Cardiac muscle cell (in vitro differentiated cells and primary cell): Measurements from ENCODE around the gene BHLHE23. TPM values are rescaled to one million over a fixed set of nuclear protein-coding genes. Genes with fewer than 3 reads are reported as not detected.
"Not testable (repeated sequence)": the region's sequence is repeated elsewhere in the genome, so short reads cannot be mapped to it uniquely, and the experiment has no call there.

Source experiments
- DNase-seq, 2 donors: peaks; one replicate each; pipeline versions ENCODE4 v3.0.0 to v3.0.0-alpha.2; 2010 to 2017; ENCODE audit warnings: low read depth in 1 of 2, low spot score in 1 of 2
- H3K27ac ChIP-seq: fragments of 200-600 bp; sonication (generic); 2 replicates; pipeline ENCODE4 v1.5.1; 2016
- H3K27me3 ChIP-seq: fragments of 200-600 bp; sonication (generic); 2 replicates; pipeline ENCODE4 v1.6.0; 2016; ENCODE audit warnings: control low read depth
- H3K36me3 ChIP-seq: fragments of 200-600 bp; sonication (generic); 2 replicates; pipeline ENCODE4 v1.5.1; 2016; ENCODE audit warnings: control low read depth
- H3K4me1 ChIP-seq: fragments of 200-600 bp; sonication (generic); 2 replicates; pipeline ENCODE4 v1.8.1; 2017; ENCODE audit warnings: low read depth, mild to moderate bottlenecking, mixed run types
- H3K4me3 ChIP-seq: fragments of 200-600 bp; sonication (generic); 2 replicates; pipeline ENCODE4 v1.5.1; 2016; ENCODE audit warnings: mild to moderate bottlenecking
- H3K9me3 ChIP-seq: fragments of 200-600 bp; sonication (generic); 2 replicates; pipeline ENCODE4 v1.5.1; 2017; ENCODE audit warnings: low read depth, mild to moderate bottlenecking, control low read depth
- CTCF ChIP-seq: IDR thresholded peaks from 2 replicates; pipeline ENCODE4 v1.5.1; 2012; ENCODE audit warnings: low read depth, mild to moderate bottlenecking, low read length
- polyA plus RNA-seq: library from polyadenylated mRNA; unstranded; fragments of >200 nt; fragmentation: Nextera tagmentation; extraction: Ambion mirVana; gene quantifications from 2 replicates; pipeline ENCODE4 v1.2.1, GENCODE V29; 2016
- total RNA-seq: library from RNA; depleted of rRNA; stranded (reverse); fragments of >200 nt; gene quantifications from 2 replicates; pipeline ENCODE4 v1.2.3, GENCODE V29; 2016

BHLHE23 gene
- total and polyA plus RNA-seq, 2 experiments from 2014 or later = not detected

DNA sequence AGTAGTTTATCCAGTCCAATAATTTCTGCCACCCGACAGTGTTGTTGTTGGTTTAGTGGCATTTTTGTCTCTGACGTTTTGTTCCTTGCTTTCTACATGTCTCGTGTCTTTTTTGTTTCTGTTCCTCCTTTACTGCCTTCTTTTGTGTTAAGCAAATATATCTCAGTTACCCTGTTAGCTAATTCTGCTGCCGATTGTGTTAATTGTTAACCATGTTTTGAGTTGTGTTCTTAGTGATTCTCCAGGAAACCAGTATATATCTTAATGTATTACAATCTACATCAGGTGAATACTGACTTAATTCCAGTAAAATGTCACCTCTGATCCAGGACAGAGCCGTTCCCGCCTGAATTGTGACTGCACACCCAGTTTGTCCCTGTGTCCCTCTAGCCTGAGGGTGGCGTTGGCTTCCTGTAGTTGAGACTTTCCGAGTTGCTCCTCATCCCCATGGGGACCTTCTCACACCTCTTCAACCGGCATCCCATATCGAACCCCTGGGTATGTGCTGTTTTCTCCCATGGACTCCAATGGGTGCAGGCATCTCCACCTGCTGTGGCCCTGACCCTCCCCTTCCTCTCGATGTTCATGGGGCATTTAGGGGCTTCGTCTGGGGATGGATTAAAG lies 35.8 kb upstream of the BHLHE23 start:
- no peak for TF ChIP-seq CTCF
- no peak overlapping the region for H3K27ac ChIP-seq
- no peak overlapping the region for H3K4me3 ChIP-seq
- no peaks in the 10 kb centered on the region for H3K4me1 ChIP-seq
- no peak for DNase-seq
- no peaks in the 10 kb centered on the region for H3K36me3 ChIP-seq
- no peaks in the 10 kb centered on the region for H3K9me3 ChIP-seq
- peaks cover 32% of the 10 kb centered on the region for H3K27me3 ChIP-seq

GRCh38 chr20:63041776-63042175 lies 35.0 kb upstream of the BHLHE23 start:
- Histone ChIP-seq H3K4me1 (no peaks in the 10 kb centered on the region), H3K27ac (no peak overlapping the region), H3K36me3 (no peaks in the 10 kb centered on the region), H3K9me3 (no peaks in the 10 kb centered on the region), H3K27me3 (peaks cover 32% of the 10 kb centered on the region), H3K4me3 (no peak overlapping the region)
- no peak for TF ChIP-seq CTCF
- DNase-seq = no peak

DNA sequence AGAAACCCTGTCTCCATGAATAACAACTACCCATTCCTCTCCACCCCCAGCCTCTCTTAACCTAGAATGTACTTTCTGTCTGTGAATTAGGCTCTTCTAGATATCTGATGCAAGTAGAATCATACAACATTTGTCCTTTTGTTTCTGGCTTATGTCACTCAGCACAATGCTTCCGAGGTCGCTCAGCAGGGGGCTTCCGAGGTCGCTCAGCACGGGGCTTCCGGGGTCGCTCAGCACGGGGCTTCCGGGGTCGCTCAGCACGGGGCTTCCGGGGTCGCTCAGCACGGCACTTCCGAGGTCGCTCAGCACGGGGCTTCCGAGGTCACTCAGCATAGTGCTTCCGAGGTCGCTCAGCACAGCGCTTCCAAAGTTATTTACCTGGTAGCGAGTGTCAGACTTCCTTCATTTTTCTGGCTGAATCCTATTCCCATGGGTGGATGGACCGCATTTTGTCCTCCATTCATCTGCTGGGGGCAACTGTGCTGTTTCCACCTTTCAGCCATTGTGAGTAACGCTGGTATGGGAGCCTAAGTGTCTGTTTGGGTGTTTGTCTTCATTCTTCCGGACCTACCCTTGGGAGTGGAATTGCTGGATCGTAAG lies 31.0 kb upstream of the BHLHE23 start:
- Histone ChIP-seq H3K27me3 (peaks cover 46% of the 10 kb centered on the region), H3K27ac (no peak overlapping the region), H3K9me3 (no peaks in the 10 kb centered on the region), H3K4me3 (no peak overlapping the region), H3K36me3 (no peaks in the 10 kb centered on the region), H3K4me1 (no peaks in the 10 kb centered on the region)
- TF ChIP-seq CTCF = no peak
- DNase-seq = no peak

- no peaks in the 10 kb centered on the region for H3K36me3 ChIP-seq
- no peak overlapping the region for H3K27ac ChIP-seq
- no peaks in the 10 kb centered on the region for H3K4me1 ChIP-seq
- H3K9me3 ChIP-seq = no peaks in the 10 kb centered on the region
- H3K4me3 ChIP-seq = no peak overlapping the region
- H3K27me3 ChIP-seq = peaks cover 47% of the 10 kb centered on the region
- TF ChIP-seq CTCF = no peak
- DNase-seq = no peak
Observed at GRCh38 chr20:63036291-63036690, 29.5 kb upstream of the BHLHE23 start.

DNA sequence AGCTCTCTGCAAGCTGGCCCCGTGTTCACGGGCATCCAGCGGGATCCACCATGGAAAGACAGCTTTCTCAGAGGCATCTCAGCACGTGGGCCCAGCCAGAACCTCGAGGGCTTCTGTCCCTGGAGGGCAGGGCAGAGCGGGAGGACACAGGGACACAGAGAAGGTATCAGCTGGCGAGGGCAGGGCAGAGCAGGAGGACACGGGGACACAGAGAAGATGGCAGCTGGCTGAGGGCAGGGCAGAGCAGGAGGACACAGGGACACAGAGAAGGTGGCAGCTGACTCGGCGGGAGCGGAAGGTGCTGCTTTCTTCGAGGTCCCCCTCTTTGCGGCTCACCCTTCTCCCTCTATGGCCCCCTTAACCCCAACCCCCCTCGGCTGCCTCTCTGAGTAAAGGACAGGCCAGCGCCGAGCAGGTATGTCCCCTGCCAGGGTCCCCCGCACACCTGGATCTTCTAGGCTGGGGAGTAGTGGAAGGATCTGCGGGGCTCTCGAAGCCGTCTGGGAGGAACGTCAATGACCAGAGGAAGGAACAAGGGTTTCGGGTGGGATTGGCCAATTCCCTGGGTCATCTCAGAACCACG lies 28.9 kb upstream of the BHLHE23 start:
- H3K27me3 ChIP-seq = peaks cover 49% of the 10 kb centered on the region
- no peak for DNase-seq
- no peaks in the 10 kb centered on the region for H3K4me1 ChIP-seq
- no peak for TF ChIP-seq CTCF
- no peak overlapping the region for H3K27ac ChIP-seq
- no peaks in the 10 kb centered on the region for H3K9me3 ChIP-seq
- H3K4me3 ChIP-seq = no peak overlapping the region
- no peaks in the 10 kb centered on the region for H3K36me3 ChIP-seq

GRCh38 chr20:63034710-63035602 lies 28.2 kb upstream of the BHLHE23 start:
- H3K27me3 ChIP-seq = peaks cover 49% of the 10 kb centered on the region
- H3K36me3 ChIP-seq, H3K9me3 ChIP-seq, H3K4me1 ChIP-seq, DNase-seq, H3K4me3 ChIP-seq, H3K27ac ChIP-seq: not testable (repeated sequence)
